Mammary epithelial cell (primary cell): Measurements from ENCODE around the gene CSH1.

Source experiments
- CTCF ChIP-seq, 2 donors: IDR thresholded peaks in 1 of 2; conservative IDR thresholded peaks in 1 of 2; 2 replicates each; pipeline ENCODE4 v1.5.1; 2011 to 2012; ENCODE audit warnings: inconsistent platforms in 2 of 2, low read length in 2 of 2, mild to moderate bottlenecking in 2 of 2, control low read depth in 1 of 2, low read depth in 1 of 2; ENCODE audit not compliant: insufficient read depth in 1 of 2; ENCODE audit errors: extremely low read depth in 1 of 2
- EZH2 ChIP-seq: IDR thresholded peaks from 2 replicates; pipeline ENCODE4 v1.6.1; 2012; ENCODE audit warnings: low read length, inconsistent platforms, borderline replicate concordance

- TF ChIP-seq CTCF (conservative IDR thresholded peaks at IDR 0.05 in 1 of 2, IDR thresholded peaks at IDR 0.05 in 1 of 2; ENCODE audit: extremely low read depth in 1 of 2, insufficient read depth in 1 of 2, low read depth in 1 of 2, low read length in 2 of 2): no peak
- TF ChIP-seq EZH2: no peak
These were observed 32.8 kb upstream of the CSH1 start for GRCh38 chr17:63928966-63929695.
